GM19395 (cell line): ENCODE results near the gene NDFIP1.

Source experiments
- ATAC-seq: cut with Tn5 transposase; IDR thresholded peaks from one replicate; pipeline ENCODE4 v1.9.1; 2021; ENCODE audit warnings: mild to moderate bottlenecking, moderate library complexity; ENCODE audit not compliant: unreplicated experiment

The NDFIP1 gene

GRCh38 chr5:142117579-142118151 lies 9.1 kb downstream of the NDFIP1 start:
- no peak for ATAC-seq

- no peak for ATAC-seq
Observed at GRCh38 chr5:142118155-142118686, 9.6 kb downstream of the NDFIP1 start.

DNA sequence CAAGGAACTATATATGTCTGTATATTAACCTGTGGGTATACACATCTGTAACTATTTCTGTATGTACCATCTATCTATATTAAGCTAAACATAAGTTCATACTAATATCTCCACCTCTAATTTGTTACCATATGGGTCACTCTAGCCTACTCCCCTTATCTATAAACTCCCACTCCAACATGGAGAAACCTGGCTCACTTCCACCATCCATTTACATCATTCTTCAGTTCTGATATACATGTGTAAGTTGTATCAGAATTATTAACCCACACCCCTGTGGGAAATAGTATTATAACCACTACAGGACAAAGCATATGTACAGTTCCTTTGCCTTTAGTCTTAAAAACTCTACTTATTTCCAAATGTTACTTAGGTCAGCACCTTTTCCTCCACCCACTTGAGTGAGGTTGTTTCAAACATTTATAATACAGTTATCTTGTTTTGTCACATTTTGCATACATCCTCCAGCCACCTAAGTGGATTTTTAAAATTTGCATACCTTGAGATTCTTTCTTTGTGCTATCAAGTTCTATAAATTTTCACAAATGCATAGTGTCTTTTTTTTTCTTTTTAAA lies 10.6 kb downstream of the NDFIP1 start:
- ATAC-seq, result no peak

DNA sequence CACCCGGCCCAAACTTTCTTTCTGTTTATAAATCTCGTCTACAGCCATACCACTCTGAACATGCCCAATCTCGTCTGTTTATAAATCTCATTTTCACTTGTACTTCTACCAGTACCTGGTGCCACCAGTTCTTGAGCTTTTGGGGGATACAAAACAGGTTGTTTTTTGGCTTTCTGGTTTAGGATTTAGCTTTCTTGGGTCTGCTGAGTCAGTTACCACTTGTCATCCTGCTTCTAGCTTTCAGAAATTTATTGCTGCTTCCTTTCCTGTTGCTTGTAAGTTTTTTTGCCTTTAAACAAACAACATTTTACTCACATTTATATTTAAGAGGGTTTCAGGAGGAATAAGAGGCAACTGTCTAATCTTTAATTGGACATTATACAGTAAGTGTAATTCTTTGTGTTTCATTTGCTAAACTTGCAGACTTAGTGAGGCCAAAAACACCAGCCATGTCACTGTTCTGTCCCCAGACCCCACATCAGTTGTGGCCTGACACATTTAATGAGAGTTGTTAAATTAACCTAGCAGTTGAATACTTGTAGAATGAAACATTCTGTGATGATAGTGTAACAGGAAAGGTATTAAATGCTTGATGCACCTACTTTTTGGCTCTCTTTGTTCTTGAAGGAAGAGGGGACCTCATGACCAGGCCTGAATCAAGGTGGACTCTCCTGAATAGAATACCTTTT lies 11.8 kb downstream of the NDFIP1 start:
- no peak for ATAC-seq

- ATAC-seq, result no peak
Observed at GRCh38 chr5:142122121-142122520, 13.5 kb downstream of the NDFIP1 start.

GRCh38 chr5:142125378-142125777 lies 16.8 kb downstream of the NDFIP1 start:
- no peak for ATAC-seq

DNA sequence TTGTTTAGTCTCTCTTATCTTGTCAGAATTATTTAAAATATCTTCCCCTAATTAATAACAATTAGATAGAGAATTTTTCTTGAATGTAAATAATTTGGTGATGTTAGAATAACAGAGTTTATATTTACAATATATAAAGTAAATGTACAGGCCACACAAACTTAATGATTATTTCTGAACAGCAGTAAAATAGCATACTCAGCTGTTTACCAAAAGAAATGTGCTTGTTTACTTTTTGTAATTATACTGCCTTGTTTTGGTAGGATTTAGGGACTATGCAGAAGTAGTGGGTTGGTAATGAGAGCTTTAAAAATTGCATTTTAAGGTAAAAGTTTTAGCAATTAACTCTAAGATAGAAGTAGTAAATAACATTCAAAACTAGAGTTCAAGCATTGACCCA lies 17.4 kb downstream of the NDFIP1 start:
- ATAC-seq, result no peak

GRCh38 chr5:142128675-142129208 lies 20.2 kb downstream of the NDFIP1 start:
- ATAC-seq, result no peak

GRCh38 chr5:142129446-142130066 lies 21.0 kb downstream of the NDFIP1 start:
- no peak for ATAC-seq

DNA sequence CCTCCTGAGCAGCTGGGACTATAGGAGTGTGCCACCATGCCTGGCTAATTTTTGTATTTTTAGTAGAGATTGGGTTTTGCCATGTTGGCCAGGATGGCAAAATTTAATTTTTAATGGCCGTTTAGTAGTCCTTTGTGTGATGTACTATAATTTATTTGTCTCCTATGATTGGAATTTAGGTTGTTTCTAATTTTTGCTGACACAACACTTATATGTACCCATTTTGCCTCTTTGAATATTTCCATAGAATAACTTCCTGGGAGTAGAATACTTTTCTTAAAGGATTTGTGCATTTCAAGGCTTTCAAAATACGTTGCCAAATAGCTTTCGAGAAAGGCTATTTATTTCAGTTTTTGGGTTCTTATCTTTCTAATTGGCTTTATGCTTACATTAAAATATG lies 22.8 kb downstream of the NDFIP1 start:
- no peak for ATAC-seq

DNA sequence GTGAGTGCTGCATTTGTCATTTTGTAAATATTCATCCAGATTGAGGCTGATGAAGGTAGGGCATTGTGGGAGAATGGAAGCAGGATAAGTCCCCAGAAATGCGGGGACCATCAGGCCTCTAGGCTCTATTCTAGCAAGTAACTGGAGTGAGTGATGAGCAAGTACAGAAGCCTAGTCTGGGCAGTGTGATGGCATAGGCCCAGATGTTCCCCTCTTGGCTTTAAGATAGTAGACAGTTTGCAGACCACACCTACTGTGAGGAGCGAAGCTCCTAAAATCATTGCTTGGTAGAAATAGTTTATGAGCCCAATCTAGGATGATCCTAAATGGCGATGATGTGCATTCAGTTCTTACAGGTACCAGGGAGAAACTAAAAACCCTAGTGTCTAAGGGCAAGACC lies 24.3 kb downstream of the NDFIP1 start:
- no peak for ATAC-seq

- ATAC-seq, result no peak
Observed at GRCh38 chr5:142133330-142134206, 25.0 kb downstream of the NDFIP1 start.

DNA sequence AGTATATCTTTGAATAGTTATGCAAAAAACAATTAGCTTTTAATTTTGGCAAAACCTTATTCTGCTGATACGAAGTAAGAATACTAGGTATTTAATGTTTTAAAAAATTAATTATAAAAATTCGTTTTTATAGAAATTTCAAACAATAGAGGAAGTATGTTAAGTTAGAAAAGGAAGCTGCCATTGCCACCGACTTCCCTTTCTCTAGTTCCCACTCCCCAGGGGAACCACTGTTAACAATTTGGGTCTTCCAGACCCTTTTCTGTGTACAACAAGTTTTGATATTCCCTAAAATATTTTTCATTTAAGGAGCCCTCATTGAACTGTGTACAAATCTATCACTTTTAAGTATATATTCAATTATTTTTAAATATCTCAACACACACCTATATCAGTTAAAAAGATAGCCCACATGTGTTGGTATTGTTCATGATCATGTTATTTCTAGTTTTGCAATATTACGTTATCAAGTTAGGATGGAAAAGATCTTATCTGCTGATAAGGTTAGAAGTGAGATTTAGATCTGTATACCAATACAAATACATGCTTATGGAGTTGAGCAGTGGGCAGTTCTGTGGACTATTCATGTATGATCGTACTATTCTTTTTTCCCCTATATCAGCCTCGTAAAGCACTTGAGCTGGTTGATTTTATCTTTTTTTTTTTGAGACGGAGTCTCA lies 25.9 kb downstream of the NDFIP1 start:
- no peak for ATAC-seq

GRCh38 chr5:142141463-142141862 lies 32.9 kb downstream of the NDFIP1 start:
- ATAC-seq, result no peak

DNA sequence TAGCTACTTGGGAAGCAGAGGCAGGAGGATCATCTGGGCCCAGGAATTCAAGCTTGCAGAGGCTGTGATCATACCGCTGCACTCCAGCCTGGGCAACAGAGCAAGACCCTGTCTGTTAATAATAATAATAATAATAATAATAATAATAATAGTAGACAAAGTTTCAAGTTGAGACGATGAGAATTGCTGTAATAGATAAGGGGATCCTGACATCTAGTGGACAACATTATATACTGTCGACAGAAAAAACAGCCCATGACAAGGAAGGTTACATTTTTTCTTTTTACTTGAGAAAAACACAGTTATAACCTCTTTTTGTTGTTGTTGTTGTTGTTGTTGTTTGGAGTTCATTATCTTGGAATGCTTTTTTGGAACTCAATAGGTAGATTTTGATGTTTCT lies 35.3 kb downstream of the NDFIP1 start:
- no peak for ATAC-seq

GRCh38 chr5:142145106-142145900 lies 36.7 kb downstream of the NDFIP1 start:
- ATAC-seq, result peak; percentile 83

- no peak for ATAC-seq
Observed at GRCh38 chr5:142149363-142149762, 40.8 kb downstream of the NDFIP1 start.

- ATAC-seq, result no peak
Observed at GRCh38 chr5:142150431-142150830, 41.9 kb downstream of the NDFIP1 start.
